PC-3 (cell line): ENCODE measurements around the gene KRI1.

Experiments
- EZH2phosphoT487 ChIP-seq: fragments of 300-600 bp; sonication (generic); IDR thresholded peaks from 2 replicates; pipeline ENCODE4 v1.6.1; 2018; ENCODE audit warnings: mild to moderate bottlenecking, antibody characterized with exemption, low read length, borderline replicate concordance
- TF ChIP-seq, protein P1 (sequence below): fragments of 300-600 bp; sonication (generic); conservative IDR thresholded peaks from 2 replicates; pipeline ENCODE4 v1.5.1; 2017; ENCODE audit warnings: antibody characterized with exemption, low read depth, mild to moderate bottlenecking, low read length

- TF ChIP-seq EZH2phosphoT487: no peak
- TF ChIP-seq, protein P1, sequence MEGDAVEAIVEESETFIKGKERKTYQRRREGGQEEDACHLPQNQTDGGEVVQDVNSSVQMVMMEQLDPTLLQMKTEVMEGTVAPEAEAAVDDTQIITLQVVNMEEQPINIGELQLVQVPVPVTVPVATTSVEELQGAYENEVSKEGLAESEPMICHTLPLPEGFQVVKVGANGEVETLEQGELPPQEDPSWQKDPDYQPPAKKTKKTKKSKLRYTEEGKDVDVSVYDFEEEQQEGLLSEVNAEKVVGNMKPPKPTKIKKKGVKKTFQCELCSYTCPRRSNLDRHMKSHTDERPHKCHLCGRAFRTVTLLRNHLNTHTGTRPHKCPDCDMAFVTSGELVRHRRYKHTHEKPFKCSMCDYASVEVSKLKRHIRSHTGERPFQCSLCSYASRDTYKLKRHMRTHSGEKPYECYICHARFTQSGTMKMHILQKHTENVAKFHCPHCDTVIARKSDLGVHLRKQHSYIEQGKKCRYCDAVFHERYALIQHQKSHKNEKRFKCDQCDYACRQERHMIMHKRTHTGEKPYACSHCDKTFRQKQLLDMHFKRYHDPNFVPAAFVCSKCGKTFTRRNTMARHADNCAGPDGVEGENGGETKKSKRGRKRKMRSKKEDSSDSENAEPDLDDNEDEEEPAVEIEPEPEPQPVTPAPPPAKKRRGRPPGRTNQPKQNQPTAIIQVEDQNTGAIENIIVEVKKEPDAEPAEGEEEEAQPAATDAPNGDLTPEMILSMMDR: no peak
These were observed 40.2 kb downstream of the KRI1 start for GRCh38 chr19:10525636-10526035.
